GM23338 (cell line): ENCODE data around the gene KRTAP5-3. TPM values are rescaled to one million over a fixed set of nuclear protein-coding genes. Genes with fewer than 3 reads are reported as not detected.

Source experiments
- ATAC-seq: fragments of 200-7000 bp; cut with Tn5 transposase; 3 replicates; pipeline ENCODE4 v1.9.1; 2020
- DNase-seq: peaks from one replicate; pipeline ENCODE4 v3.0.0-alpha.2; 2015; ENCODE audit warnings: low spot score
- H2AFZ ChIP-seq: fragments of 200-600 bp; sonication (generic); 2 replicates; pipeline ENCODE4 v1.8.0; 2016; ENCODE audit warnings: antibody characterized with exemption, mild to moderate bottlenecking, moderate library complexity
- H3F3A ChIP-seq: fragments of 200-600 bp; sonication (generic); replicated peaks from 2 replicates; pipeline ENCODE4 v1.8.0; 2017; ENCODE audit warnings: antibody characterized with exemption, mixed run types, low read depth
- H3K27ac ChIP-seq: fragments of 200-600 bp; sonication (generic); 2 replicates; pipeline ENCODE4 v1.6.1; 2016; ENCODE audit warnings: low read depth
- H3K27me3 ChIP-seq: fragments of 200-600 bp; sonication (generic); 2 replicates; pipeline ENCODE4 v1.8.0; 2016; ENCODE audit warnings: mild to moderate bottlenecking, mixed run types, moderate library complexity; ENCODE audit not compliant: insufficient read depth
- H3K36me3 ChIP-seq: fragments of 200-600 bp; sonication (generic); 2 replicates; pipeline ENCODE4 v1.8.0; 2016; ENCODE audit warnings: mild to moderate bottlenecking; ENCODE audit not compliant: insufficient read depth
- H3K4me1 ChIP-seq: fragments of 200-600 bp; sonication (generic); 2 replicates; pipeline ENCODE4 v1.8.0; 2016; ENCODE audit warnings: mild to moderate bottlenecking, moderate library complexity; ENCODE audit not compliant: insufficient read depth
- H3K4me2 ChIP-seq: fragments of 200-600 bp; sonication (generic); 2 replicates; pipeline ENCODE4 v1.7.1; 2017; ENCODE audit warnings: mixed run types
- H3K4me3 ChIP-seq: fragments of 200-600 bp; sonication (generic); 2 replicates; pipeline ENCODE4 v1.6.1; 2016; ENCODE audit warnings: mixed run types
- H3K79me2 ChIP-seq: fragments of 200-600 bp; sonication (generic); replicated peaks from 2 replicates; pipeline ENCODE4 v1.8.0; 2017; ENCODE audit warnings: mild to moderate bottlenecking; ENCODE audit not compliant: insufficient read depth
- H3K9me2 ChIP-seq: fragments of 200-600 bp; sonication (generic); 2 replicates; pipeline ENCODE4 v1.8.0; 2017; ENCODE audit not compliant: insufficient read depth
- H4K20me1 ChIP-seq: fragments of 200-600 bp; sonication (generic); replicated peaks from 2 replicates; pipeline ENCODE4 v1.8.0; 2017; ENCODE audit warnings: mild to moderate bottlenecking; ENCODE audit not compliant: insufficient read depth
- H3K27ac Mint-ChIP-seq: 2 replicates; pipeline ENCODE4 v1.8.0; 2020; ENCODE audit warnings: inconsistent platforms, mild to moderate bottlenecking, moderate library complexity, mixed read lengths
- H3K27me3 Mint-ChIP-seq: 3 replicates; pipeline ENCODE4 v1.8.0; 2022; ENCODE audit warnings: low read depth, mild to moderate bottlenecking, moderate library complexity, mixed read lengths, inconsistent platforms; ENCODE audit not compliant: insufficient read depth, poor library complexity
- H3K36me3 Mint-ChIP-seq: 3 replicates; pipeline ENCODE4 v1.8.0; 2021; ENCODE audit warnings: low read depth, mild to moderate bottlenecking, inconsistent platforms, moderate library complexity, mixed read lengths
- H3K4me1 Mint-ChIP-seq: 3 replicates; pipeline ENCODE4 v1.8.0; 2020; ENCODE audit warnings: mild to moderate bottlenecking, inconsistent platforms, mixed read lengths
- H3K4me3 Mint-ChIP-seq: 3 replicates; pipeline ENCODE4 v1.8.0; 2021; ENCODE audit warnings: moderate library complexity, mild to moderate bottlenecking, inconsistent platforms, mixed read lengths
- H3K9me3 Mint-ChIP-seq: 3 replicates; pipeline ENCODE4 v1.8.0; 2020; ENCODE audit warnings: moderate library complexity, mild to moderate bottlenecking, inconsistent platforms, mixed read lengths
- CREB1 ChIP-seq: fragments of 250-450 bp; sonication (Bioruptor Pico); IDR thresholded peaks from 2 replicates; pipeline ENCODE4 v1.5.0; 2020; ENCODE audit warnings: low read depth, mild to moderate bottlenecking, moderate library complexity
- REST ChIP-seq: IDR thresholded peaks from one replicate; pipeline ENCODE4 v1.6.1; 2018; ENCODE audit warnings: antibody characterized with exemption; ENCODE audit not compliant: unreplicated experiment
- STAT1 ChIP-seq: IDR thresholded peaks from one replicate; pipeline ENCODE4 v1.6.1; 2016; ENCODE audit warnings: antibody characterized with exemption; ENCODE audit not compliant: unreplicated experiment
- ZNF114 ChIP-seq: fragments of 250-450 bp; sonication (Bioruptor Pico); IDR thresholded peaks from 2 replicates; pipeline ENCODE4 v1.5.0; 2020; ENCODE audit warnings: mild to moderate bottlenecking, moderate library complexity
- ZNF331 ChIP-seq: fragments of 250-450 bp; sonication (Bioruptor Pico); IDR thresholded peaks from 2 replicates; pipeline ENCODE4 v1.5.0; 2020; ENCODE audit warnings: low read depth, mild to moderate bottlenecking, moderate library complexity
- ZNF462 ChIP-seq: fragments of 250-450 bp; sonication (Bioruptor Pico); IDR thresholded peaks from 2 replicates; pipeline ENCODE4 v1.5.0; 2020; ENCODE audit warnings: mild to moderate bottlenecking, moderate library complexity
- polyA plus RNA-seq: library from polyadenylated mRNA; unstranded; fragments of >200 nt; fragmentation: Nextera tagmentation; extraction: Ambion mirVana; gene quantifications from 2 replicates; pipeline ENCODE4 v1.2.1, GENCODE V29; 2016
- total RNA-seq: library from RNA; depleted of rRNA; stranded (reverse); fragments of >200 nt; shearing (Covaris generic); gene quantifications from 2 replicates; pipeline ENCODE4 v1.2.3, GENCODE V29; 2014
- TF ChIP-seq, protein P1 (sequence below), 2 experiments: fragments of 200-600 bp in 1 of 2; sonication (generic) in 1 of 2; conservative IDR thresholded peaks; 2 replicates each; pipeline versions ENCODE4 v1.5.1 to v1.6.1; 2016 to 2017; ENCODE audit warnings: antibody characterized with exemption in 2 of 2, low read depth in 2 of 2, mild to moderate bottlenecking in 2 of 2, moderate library complexity in 1 of 2

The KRTAP5-3 gene
- total and polyA plus RNA-seq, 2 experiments from 2014 or later: not detected

- no peak for TF ChIP-seq CREB1 (CRISPR knock-in tag)
- no peak for TF ChIP-seq REST
- TF ChIP-seq, protein P1, sequence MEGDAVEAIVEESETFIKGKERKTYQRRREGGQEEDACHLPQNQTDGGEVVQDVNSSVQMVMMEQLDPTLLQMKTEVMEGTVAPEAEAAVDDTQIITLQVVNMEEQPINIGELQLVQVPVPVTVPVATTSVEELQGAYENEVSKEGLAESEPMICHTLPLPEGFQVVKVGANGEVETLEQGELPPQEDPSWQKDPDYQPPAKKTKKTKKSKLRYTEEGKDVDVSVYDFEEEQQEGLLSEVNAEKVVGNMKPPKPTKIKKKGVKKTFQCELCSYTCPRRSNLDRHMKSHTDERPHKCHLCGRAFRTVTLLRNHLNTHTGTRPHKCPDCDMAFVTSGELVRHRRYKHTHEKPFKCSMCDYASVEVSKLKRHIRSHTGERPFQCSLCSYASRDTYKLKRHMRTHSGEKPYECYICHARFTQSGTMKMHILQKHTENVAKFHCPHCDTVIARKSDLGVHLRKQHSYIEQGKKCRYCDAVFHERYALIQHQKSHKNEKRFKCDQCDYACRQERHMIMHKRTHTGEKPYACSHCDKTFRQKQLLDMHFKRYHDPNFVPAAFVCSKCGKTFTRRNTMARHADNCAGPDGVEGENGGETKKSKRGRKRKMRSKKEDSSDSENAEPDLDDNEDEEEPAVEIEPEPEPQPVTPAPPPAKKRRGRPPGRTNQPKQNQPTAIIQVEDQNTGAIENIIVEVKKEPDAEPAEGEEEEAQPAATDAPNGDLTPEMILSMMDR (conservative IDR thresholded peaks at IDR 0.05; ENCODE audit: low read depth in 2 of 2): no peak
- TF ChIP-seq STAT1: no peak
Measured at GRCh38 chr11:1623716-1624115, 15.5 kb upstream of the KRTAP5-3 start (continued).

DNA sequence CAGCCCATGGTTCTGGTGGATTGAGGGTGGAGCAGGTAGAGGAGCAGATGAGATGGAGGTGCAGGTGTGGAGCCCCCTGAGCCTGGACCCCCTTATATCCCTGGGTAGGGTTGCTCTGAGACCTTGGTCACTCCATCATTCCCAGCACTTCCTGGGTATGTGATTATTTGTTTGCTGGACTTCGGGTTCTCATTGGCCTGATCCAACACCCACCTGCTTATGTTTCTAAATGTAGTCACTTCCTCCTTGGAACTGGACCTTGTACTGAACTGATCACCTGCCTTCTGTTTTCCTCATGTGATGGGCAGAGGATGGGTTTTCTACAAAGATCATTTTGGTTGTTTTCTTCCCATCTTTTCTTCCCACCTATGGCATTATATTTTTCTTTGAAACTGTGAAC lies 13.8 kb upstream of the KRTAP5-3 start, which contains the start of gene KRTAP5-4:
Gene KRTAP5-4 (minus strand): TSS at position 53 of the 400 bp plus-strand sequence. CDS start 45 bp downstream, at position 8.
- Histone ChIP-seq H3K79me2 (no peaks in the 10 kb centered on the region), H2AFZ (no peak within 1 kb of the TSS), H3K9me2 (no peaks in the 10 kb centered on the region), H3K4me2 (no peak within 1 kb of the TSS), H3K36me3 (no peaks in the 10 kb centered on the region), H4K20me1 (no peaks in the 10 kb centered on the region), H3K4me1 (no peaks in the 10 kb centered on the region), H3K27me3 (no peaks in the 10 kb centered on the region), H3K4me3 (no peak within 1 kb of the TSS), H3F3A (no peaks in the 10 kb centered on the region), H3K27ac (no peak within 1 kb of the TSS)
- no peak for DNase-seq
- Mint-ChIP-seq H3K4me1 (peaks cover 6% of the 10 kb centered on the region), H3K27me3 (peaks cover 6% of the 10 kb centered on the region), H3K4me3 (no peak within 1 kb of the TSS), H3K27ac (no peak within 1 kb of the TSS), H3K36me3 (0 out of 3 replicates have a peak, but pooled peaks cover 2% of the 10 kb centered on the region), H3K9me3 (peaks cover 6% of the 10 kb centered on the region)
- ATAC-seq: no peak
- TF ChIP-seq ZNF331 (CRISPR knock-in tag) (no peak), ZNF462 (CRISPR knock-in tag) (no peak), REST (no peak), ZNF114 (CRISPR knock-in tag) (no peak), CREB1 (CRISPR knock-in tag) (no peak)
